ENCODE results near the gene PIK3AP1.

PIK3AP1 gene

DNA sequence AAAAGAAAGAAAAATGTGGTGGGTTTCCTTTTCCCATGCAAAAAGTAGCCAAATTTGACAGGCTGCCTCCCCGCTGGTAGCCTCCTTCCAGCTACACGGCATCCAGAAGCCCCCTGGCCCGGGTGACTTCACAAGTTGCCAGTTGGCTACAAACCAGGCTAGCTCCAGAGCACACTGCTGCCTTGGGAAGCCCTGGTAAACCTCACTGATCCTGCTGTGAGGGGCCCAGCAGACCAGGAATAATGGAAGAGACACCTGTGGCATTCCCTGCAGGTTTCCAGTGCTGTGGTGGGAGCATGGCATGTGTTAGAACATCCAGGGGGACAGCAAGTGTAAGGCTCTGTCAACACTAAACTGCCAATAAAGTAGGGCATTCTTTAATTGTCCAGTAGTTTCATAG, 77.8 kb downstream of the PIK3AP1 start:
- Histone ChIP-seq H3K27me3 (ENCODE audit: insufficient read depth, poor library complexity, severe bottlenecking) (no peaks in the 10 kb centered on the region), H3K4me3 (replicated peaks; ENCODE audit: insufficient read depth, low read length) (no peak overlapping the region), H3K27ac (replicated peaks) (no peak overlapping the region)
- TF ChIP-seq POLR2AphosphoS5 (IDR thresholded peaks at IDR 0.05; ENCODE audit: low read depth) (no peak), GABPA (IDR thresholded peaks at IDR 0.05; ENCODE audit: low read depth) (no peak), SPI1 (IDR thresholded peaks at IDR 0.05; ENCODE audit: borderline replicate concordance, low read depth) (no peak)
- TF ChIP-seq, protein P1, sequence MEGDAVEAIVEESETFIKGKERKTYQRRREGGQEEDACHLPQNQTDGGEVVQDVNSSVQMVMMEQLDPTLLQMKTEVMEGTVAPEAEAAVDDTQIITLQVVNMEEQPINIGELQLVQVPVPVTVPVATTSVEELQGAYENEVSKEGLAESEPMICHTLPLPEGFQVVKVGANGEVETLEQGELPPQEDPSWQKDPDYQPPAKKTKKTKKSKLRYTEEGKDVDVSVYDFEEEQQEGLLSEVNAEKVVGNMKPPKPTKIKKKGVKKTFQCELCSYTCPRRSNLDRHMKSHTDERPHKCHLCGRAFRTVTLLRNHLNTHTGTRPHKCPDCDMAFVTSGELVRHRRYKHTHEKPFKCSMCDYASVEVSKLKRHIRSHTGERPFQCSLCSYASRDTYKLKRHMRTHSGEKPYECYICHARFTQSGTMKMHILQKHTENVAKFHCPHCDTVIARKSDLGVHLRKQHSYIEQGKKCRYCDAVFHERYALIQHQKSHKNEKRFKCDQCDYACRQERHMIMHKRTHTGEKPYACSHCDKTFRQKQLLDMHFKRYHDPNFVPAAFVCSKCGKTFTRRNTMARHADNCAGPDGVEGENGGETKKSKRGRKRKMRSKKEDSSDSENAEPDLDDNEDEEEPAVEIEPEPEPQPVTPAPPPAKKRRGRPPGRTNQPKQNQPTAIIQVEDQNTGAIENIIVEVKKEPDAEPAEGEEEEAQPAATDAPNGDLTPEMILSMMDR (IDR thresholded peaks at IDR 0.05; ENCODE audit: insufficient read depth, low read length) = no peak
- TF ChIP-seq, protein P2, sequence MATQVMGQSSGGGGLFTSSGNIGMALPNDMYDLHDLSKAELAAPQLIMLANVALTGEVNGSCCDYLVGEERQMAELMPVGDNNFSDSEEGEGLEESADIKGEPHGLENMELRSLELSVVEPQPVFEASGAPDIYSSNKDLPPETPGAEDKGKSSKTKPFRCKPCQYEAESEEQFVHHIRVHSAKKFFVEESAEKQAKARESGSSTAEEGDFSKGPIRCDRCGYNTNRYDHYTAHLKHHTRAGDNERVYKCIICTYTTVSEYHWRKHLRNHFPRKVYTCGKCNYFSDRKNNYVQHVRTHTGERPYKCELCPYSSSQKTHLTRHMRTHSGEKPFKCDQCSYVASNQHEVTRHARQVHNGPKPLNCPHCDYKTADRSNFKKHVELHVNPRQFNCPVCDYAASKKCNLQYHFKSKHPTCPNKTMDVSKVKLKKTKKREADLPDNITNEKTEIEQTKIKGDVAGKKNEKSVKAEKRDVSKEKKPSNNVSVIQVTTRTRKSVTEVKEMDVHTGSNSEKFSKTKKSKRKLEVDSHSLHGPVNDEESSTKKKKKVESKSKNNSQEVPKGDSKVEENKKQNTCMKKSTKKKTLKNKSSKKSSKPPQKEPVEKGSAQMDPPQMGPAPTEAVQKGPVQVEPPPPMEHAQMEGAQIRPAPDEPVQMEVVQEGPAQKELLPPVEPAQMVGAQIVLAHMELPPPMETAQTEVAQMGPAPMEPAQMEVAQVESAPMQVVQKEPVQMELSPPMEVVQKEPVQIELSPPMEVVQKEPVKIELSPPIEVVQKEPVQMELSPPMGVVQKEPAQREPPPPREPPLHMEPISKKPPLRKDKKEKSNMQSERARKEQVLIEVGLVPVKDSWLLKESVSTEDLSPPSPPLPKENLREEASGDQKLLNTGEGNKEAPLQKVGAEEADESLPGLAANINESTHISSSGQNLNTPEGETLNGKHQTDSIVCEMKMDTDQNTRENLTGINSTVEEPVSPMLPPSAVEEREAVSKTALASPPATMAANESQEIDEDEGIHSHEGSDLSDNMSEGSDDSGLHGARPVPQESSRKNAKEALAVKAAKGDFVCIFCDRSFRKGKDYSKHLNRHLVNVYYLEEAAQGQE (IDR thresholded peaks at IDR 0.05; ENCODE audit: insufficient replicate concordance, low read depth) = no peak
- DNase-seq (ENCODE audit: low read depth in 1 of 2, low spot score in 1 of 2) = no peak

DNA sequence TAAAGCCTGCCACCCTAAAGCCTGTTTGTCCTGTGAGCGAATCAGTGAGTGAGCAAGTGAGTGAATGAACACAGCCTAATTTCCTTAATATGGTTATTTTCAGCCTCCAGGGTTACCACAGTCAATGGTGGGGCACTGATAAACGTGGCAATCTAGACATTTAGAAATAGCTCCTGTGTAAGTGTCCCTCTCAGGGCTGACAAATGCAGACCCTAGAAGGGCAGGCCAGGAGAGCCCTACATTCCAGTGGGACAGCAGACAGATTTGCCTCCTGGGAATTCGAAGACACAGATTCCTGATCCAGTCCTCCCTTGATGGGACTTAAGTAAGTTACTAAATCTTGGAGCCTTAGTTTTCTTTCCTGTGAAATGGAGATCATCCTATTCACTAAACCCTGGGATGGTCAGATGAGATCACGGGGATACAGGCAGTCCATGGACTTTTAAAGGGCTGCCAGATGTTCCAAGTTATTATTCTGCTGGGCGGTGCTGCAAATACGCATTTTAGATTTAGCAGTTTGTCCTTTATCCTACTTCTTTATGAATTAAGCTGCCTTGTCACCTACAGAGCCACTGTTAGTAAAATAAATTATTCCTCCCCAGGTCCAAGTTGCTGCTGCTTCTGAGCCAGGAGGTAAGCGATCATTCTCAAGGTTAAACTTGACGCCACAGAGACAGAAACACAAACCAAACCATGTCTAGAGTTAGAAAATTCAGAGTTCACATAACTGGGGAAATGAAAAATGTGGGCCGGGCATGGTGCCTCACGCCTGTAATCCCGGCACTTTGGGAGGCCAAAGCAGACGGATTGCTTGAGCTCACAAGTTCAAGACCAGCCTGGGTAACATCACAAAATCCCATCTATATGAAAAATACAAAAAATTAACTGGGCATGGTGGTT, 78.7 kb downstream of the PIK3AP1 start:
- Histone ChIP-seq H3K27ac (replicated peaks) (no peak overlapping the region), H3K4me3 (replicated peaks; ENCODE audit: insufficient read depth, low read length) (no peak overlapping the region), H3K27me3 (ENCODE audit: insufficient read depth, poor library complexity, severe bottlenecking) (no peaks in the 10 kb centered on the region)
- DNase-seq (ENCODE audit: low read depth in 1 of 2, low spot score in 1 of 2) = no peak
- TF ChIP-seq, protein P2 (IDR thresholded peaks at IDR 0.05; ENCODE audit: insufficient replicate concordance, low read depth) = no peak
- TF ChIP-seq, protein P1 (IDR thresholded peaks at IDR 0.05; ENCODE audit: insufficient read depth, low read length) = no peak
- TF ChIP-seq SPI1 (IDR thresholded peaks at IDR 0.05; ENCODE audit: borderline replicate concordance, low read depth) = no peak

DNA sequence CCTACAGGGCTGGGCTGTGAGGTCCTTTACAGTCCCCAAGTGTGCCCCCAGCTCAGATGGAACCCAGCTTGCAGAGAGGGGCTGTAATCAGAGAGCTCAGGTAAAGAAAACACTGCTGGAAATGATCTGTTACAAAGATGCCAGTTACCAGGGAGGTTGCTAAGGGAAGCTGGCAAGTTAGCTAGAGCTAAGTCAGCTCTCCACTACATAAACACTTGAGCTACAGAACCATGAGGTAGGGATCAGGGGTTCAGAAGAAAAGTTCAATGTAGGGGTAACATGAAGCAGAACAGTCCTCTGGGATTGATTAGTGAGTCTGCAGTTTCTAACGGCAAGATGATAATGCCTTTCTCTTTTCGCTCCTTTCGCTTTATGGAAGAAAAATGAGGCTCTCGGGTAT, 80.4 kb downstream of the PIK3AP1 start:
- Histone ChIP-seq H3K27ac (replicated peaks) (no peak overlapping the region), H3K27me3 (ENCODE audit: insufficient read depth, poor library complexity, severe bottlenecking) (no peaks in the 10 kb centered on the region), H3K4me3 (replicated peaks; ENCODE audit: insufficient read depth, low read length) (no peak overlapping the region)
- TF ChIP-seq, protein P1 (IDR thresholded peaks at IDR 0.05; ENCODE audit: insufficient read depth, low read length) = no peak
- no peak for TF ChIP-seq GABPA (IDR thresholded peaks at IDR 0.05; ENCODE audit: low read depth)
- no peak for TF ChIP-seq SPI1 (IDR thresholded peaks at IDR 0.05; ENCODE audit: borderline replicate concordance, low read depth)
- TF ChIP-seq, protein P2 (IDR thresholded peaks at IDR 0.05; ENCODE audit: insufficient replicate concordance, low read depth) = no peak
- no peak for TF ChIP-seq POLR2AphosphoS5 (IDR thresholded peaks at IDR 0.05; ENCODE audit: low read depth)
- DNase-seq (ENCODE audit: low read depth in 1 of 2, low spot score in 1 of 2) = no peak
